ENCODE results near the gene TRNP1. TPM values are rescaled to one million over a fixed set of nuclear protein-coding genes. Genes with fewer than 3 reads are reported as not detected.

TRNP1 gene
- total and polyA plus RNA-seq, 3 donors from 2014 or later: 4.3 to 7.7 (median 5.7) TPM

DNA sequence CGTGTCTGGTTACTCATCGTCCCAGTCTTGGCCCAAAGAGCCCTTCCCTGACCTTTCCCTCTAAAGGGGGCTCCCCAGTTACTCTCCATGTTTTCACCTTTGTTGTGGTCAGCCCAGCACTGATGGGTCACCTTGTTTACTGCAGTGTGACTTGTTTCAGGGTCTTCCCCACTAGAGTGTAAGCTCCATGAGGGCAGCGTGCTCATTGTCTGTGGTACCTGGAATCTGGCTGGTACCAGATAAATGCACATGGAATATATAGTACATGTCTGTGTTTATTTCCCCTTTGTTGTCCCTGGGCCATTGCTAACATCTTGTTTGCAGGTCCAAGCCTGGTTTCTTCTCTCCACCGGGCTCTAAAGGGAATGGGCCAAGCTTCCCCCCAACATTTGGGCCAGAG lies 41.9 kb downstream of the TRNP1 start:
- no peak for TF ChIP-seq POLR2A (IDR thresholded peaks at IDR 0.05)
- TF ChIP-seq, protein P1, sequence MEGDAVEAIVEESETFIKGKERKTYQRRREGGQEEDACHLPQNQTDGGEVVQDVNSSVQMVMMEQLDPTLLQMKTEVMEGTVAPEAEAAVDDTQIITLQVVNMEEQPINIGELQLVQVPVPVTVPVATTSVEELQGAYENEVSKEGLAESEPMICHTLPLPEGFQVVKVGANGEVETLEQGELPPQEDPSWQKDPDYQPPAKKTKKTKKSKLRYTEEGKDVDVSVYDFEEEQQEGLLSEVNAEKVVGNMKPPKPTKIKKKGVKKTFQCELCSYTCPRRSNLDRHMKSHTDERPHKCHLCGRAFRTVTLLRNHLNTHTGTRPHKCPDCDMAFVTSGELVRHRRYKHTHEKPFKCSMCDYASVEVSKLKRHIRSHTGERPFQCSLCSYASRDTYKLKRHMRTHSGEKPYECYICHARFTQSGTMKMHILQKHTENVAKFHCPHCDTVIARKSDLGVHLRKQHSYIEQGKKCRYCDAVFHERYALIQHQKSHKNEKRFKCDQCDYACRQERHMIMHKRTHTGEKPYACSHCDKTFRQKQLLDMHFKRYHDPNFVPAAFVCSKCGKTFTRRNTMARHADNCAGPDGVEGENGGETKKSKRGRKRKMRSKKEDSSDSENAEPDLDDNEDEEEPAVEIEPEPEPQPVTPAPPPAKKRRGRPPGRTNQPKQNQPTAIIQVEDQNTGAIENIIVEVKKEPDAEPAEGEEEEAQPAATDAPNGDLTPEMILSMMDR (IDR thresholded peaks at IDR 0.05): no peak
- Histone ChIP-seq H3K9me3 (no peaks in the 10 kb centered on the region), H3K27me3 (no peaks in the 10 kb centered on the region), H3K4me3 (no peak overlapping the region), H3K36me3 (ENCODE audit: low read depth, missing control alignments) (no peaks in the 10 kb centered on the region), H3K27ac (no peak overlapping the region), H3K4me1 (peaks cover 11% of the 10 kb centered on the region)
- 97 to 99% methylated on average over 4 of the region's 4 CpGs for WGBS, 2 donors
- no peak for DNase-seq
- intact Hi-C loops (cut with DNase I; ENCODE audit: low total_unique reads): no loop called here

DNA sequence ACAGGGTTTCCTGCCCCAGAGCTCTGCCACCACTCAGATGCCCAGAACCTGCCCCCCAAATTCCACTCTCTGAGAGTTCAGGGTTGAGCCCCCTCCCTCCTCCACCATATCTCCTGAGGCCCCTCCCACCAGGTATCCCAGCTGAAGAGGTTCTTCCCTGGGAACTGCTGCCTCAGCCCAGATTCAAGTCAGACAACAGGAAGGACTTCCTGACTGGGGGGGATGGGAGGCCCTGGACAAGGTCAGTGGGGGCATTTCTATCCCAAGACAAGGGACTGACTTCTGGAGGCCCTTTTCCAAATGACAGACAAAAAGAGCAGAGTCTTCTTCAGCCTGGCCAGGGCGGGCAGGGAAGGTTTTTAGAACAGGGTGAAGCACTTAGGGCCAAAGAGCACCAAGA lies 43.2 kb downstream of the TRNP1 start:
- Histone ChIP-seq H3K27me3 (no peaks in the 10 kb centered on the region), H3K27ac (no peak overlapping the region), H3K4me3 (no peak overlapping the region), H3K9me3 (no peaks in the 10 kb centered on the region), H3K4me1 (peaks cover 4% of the 10 kb centered on the region), H3K36me3 (ENCODE audit: low read depth, missing control alignments) (no peaks in the 10 kb centered on the region)
- intact Hi-C loops (cut with DNase I; ENCODE audit: low total_unique reads): no loop called here
- no peak for DNase-seq
- WGBS, 2 donors: 92 to 95% methylated on average over 1 of the region's 1 CpG
- TF ChIP-seq POLR2A (IDR thresholded peaks at IDR 0.05): no peak
- TF ChIP-seq, protein P1 (IDR thresholded peaks at IDR 0.05): no peak

DNA sequence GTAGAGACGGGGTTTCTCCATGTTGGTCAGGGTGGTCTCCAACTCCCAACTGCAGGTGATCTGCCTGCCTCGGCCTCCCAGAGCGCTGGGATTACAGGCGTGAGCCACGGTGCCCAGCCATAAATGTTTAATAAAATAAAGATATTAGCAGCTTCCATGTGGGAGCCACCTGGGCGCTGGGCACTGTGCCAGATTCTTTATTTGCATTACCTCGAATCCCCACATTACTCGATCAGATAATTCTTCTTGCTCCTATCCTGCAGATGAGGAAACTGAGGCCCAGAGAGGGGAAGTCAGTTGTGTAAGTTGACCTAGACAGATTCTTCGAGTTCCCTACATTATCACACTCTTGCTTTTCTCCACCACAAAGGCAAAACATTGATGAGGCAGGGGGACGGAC lies 44.0 kb downstream of the TRNP1 start:
- Histone ChIP-seq H3K4me3 (no peak overlapping the region), H3K9me3 (no peaks in the 10 kb centered on the region), H3K27ac (no peak overlapping the region), H3K4me1 (no peaks in the 10 kb centered on the region), H3K27me3 (no peaks in the 10 kb centered on the region), H3K36me3 (ENCODE audit: low read depth, missing control alignments) (no peaks in the 10 kb centered on the region)
- DNase-seq: no peak
- intact Hi-C loops (cut with DNase I; ENCODE audit: low total_unique reads): no loop called here
- TF ChIP-seq, protein P1 (IDR thresholded peaks at IDR 0.05): no peak
- TF ChIP-seq POLR2A (IDR thresholded peaks at IDR 0.05): no peak
- 74 to 77% methylated on average over 10 of the region's 10 CpGs for WGBS, 2 donors

DNA sequence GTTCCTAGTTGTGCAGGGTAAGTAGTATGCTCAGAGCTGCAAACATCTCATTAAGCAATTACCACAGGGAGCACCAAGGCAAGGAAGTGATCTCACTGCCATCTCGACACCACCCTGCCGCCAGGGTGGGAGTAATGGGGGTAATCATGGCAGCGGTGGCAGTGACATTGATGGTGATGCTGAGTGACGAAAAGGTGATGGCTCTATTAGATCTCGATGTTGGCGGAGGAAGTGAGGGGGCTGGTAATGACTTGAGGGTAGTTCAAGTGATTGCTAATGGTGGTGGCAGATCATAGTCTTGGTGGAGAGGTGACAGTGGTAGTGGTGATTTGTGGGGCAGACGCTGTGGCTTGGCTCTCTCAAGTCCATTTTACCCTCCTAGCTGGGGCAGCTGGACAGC lies 44.5 kb downstream of the TRNP1 start:
- DNase-seq: no peak
- no peak overlapping the region for H3K27ac ChIP-seq
- no peaks in the 10 kb centered on the region for H3K36me3 ChIP-seq (ENCODE audit: low read depth, missing control alignments)
- no peak overlapping the region for H3K4me3 ChIP-seq
- TF ChIP-seq, protein P1 (IDR thresholded peaks at IDR 0.05): no peak
- no peak for TF ChIP-seq POLR2A (IDR thresholded peaks at IDR 0.05)
- no peaks in the 10 kb centered on the region for H3K4me1 ChIP-seq
- no peaks in the 10 kb centered on the region for H3K9me3 ChIP-seq
- H3K27me3 ChIP-seq: no peaks in the 10 kb centered on the region
- 91 to 92% methylated on average over 7 of the region's 7 CpGs for WGBS, 2 donors
- intact Hi-C loops (cut with DNase I; ENCODE audit: low total_unique reads): no loop called here

DNA sequence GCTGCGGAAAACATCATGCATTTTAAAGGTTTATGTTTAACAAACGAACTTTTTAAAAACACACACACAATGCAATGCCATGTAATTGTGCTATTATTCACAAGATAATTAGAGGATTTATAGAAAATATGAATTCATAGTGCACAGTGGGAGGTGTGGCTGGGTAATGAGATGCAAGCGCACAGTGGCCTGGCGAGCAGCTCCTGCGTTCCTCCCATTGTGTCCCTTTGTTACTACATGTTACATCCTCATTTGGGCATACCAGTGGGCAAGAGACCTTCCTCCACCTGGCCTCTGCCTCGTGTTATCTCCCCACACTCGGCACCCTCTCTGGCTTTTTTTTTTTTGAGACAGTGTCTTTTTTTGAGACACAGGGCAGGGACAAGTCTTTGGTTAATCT lies 49.2 kb downstream of the TRNP1 start:
- Histone ChIP-seq H3K4me3 (no peak overlapping the region), H3K4me1 (peaks cover 5% of the 10 kb centered on the region), H3K36me3 (ENCODE audit: low read depth, missing control alignments) (no peaks in the 10 kb centered on the region), H3K27me3 (no peaks in the 10 kb centered on the region), H3K27ac (no peak overlapping the region), H3K9me3 (no peaks in the 10 kb centered on the region)
- TF ChIP-seq, protein P1 (IDR thresholded peaks at IDR 0.05): no peak
- no peak for TF ChIP-seq POLR2A (IDR thresholded peaks at IDR 0.05)
- intact Hi-C loops (cut with DNase I; ENCODE audit: low total_unique reads): no loop called here
- DNase-seq: no peak
- WGBS, 2 donors: 79 to 83% methylated on average over 7 of the region's 7 CpGs

Measured in testis (tissue), 3 donors.